Measurements from ENCODE around the gene RAB11FIP5. TPM values are rescaled to one million over a fixed set of nuclear protein-coding genes. Genes with fewer than 3 reads are reported as not detected.

The RAB11FIP5 gene
- total and polyA plus RNA-seq, 9 of the 15 experiments (the other 6 are each of a cell fraction or from before 2014, with no cell fraction given): 1.7 to 14.4 (median 6.4) TPM

- TF ChIP-seq CCNT2 (IDR thresholded peaks at IDR 0.05; ENCODE audit: borderline replicate concordance, extremely low read depth, insufficient read length, low read depth, low read length): no peak
- no peak for TF ChIP-seq PPARD (CRISPR knock-in tag; IDR thresholded peaks at IDR 0.05)
- no peak for TF ChIP-seq MCM2 (IDR thresholded peaks at IDR 0.05; ENCODE audit: low read depth)
- no peak for TF ChIP-seq ZNF311 (CRISPR knock-in tag; IDR thresholded peaks at IDR 0.05)
- no peak for TF ChIP-seq GATAD2B (IDR thresholded peaks at IDR 0.05; ENCODE audit: borderline replicate concordance)
- no peak for TF ChIP-seq U2AF2 (optimal IDR thresholded peaks at IDR 0.05; ENCODE audit: low read depth, low read length)
- TF ChIP-seq SMARCC2 (IDR thresholded peaks at IDR 0.05; ENCODE audit: low read depth): peak; percentile 57
- no peak for TF ChIP-seq DACH1 (IDR thresholded peaks at IDR 0.05; ENCODE audit: partially characterized antibody)
- 0 out of 2 replicates have a peak, but pooled peaks have one; percentile 35 for TF ChIP-seq NCOA1 (IDR thresholded peaks at IDR 0.05; ENCODE audit: low read depth)
- TF ChIP-seq, protein P1, sequence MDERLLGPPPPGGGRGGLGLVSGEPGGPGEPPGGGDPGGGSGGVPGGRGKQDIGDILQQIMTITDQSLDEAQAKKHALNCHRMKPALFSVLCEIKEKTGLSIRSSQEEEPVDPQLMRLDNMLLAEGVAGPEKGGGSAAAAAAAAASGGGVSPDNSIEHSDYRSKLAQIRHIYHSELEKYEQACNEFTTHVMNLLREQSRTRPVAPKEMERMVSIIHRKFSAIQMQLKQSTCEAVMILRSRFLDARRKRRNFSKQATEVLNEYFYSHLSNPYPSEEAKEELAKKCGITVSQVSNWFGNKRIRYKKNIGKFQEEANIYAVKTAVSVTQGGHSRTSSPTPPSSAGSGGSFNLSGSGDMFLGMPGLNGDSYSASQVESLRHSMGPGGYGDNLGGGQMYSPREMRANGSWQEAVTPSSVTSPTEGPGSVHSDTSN (CRISPR knock-in tag; IDR thresholded peaks at IDR 0.05; ENCODE audit: low read depth): no peak
- TF ChIP-seq, protein P1 (tag; conservative IDR thresholded peaks at IDR 0.05; ENCODE audit: low read depth): no peak
- TF ChIP-seq FOSL1 (tag; conservative IDR thresholded peaks at IDR 0.05): peak; percentile 91
- TF ChIP-seq NKRF (IDR thresholded peaks at IDR 0.05; ENCODE audit: borderline replicate concordance): no peak
- TF ChIP-seq FOXJ3 (CRISPR knock-in tag; IDR thresholded peaks at IDR 0.05): no peak
- TF ChIP-seq, protein P2, sequence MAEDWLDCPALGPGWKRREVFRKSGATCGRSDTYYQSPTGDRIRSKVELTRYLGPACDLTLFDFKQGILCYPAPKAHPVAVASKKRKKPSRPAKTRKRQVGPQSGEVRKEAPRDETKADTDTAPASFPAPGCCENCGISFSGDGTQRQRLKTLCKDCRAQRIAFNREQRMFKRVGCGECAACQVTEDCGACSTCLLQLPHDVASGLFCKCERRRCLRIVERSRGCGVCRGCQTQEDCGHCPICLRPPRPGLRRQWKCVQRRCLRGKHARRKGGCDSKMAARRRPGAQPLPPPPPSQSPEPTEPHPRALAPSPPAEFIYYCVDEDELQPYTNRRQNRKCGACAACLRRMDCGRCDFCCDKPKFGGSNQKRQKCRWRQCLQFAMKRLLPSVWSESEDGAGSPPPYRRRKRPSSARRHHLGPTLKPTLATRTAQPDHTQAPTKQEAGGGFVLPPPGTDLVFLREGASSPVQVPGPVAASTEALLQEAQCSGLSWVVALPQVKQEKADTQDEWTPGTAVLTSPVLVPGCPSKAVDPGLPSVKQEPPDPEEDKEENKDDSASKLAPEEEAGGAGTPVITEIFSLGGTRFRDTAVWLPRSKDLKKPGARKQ (CRISPR knock-in tag; IDR thresholded peaks at IDR 0.05): no peak
- TF ChIP-seq ZNF583 (CRISPR knock-in tag; IDR thresholded peaks at IDR 0.05): no peak
- TF ChIP-seq, protein P3, sequence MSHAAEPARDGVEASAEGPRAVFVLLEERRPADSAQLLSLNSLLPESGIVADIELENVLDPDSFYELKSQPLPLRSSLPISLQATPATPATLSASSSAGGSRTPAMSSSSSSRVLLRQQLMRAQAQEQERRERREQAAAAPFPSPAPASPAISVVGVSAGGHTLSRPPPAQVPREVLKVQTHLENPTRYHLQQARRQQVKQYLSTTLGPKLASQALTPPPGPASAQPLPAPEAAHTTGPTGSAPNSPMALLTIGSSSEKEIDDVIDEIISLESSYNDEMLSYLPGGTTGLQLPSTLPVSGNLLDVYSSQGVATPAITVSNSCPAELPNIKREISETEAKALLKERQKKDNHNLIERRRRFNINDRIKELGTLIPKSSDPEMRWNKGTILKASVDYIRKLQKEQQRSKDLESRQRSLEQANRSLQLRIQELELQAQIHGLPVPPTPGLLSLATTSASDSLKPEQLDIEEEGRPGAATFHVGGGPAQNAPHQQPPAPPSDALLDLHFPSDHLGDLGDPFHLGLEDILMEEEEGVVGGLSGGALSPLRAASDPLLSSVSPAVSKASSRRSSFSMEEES (CRISPR knock-in tag; IDR thresholded peaks at IDR 0.05): no peak
- no peak for TF ChIP-seq FOXJ2 (tag; IDR thresholded peaks at IDR 0.05)
- no peak for TF ChIP-seq IRF2 (CRISPR knock-in tag; IDR thresholded peaks at IDR 0.05)
- TF ChIP-seq SMAD3 (CRISPR knock-in tag; conservative IDR thresholded peaks at IDR 0.05): no peak
- TF ChIP-seq NR2F6 (CRISPR knock-in tag; IDR thresholded peaks at IDR 0.05): no peak
These were observed 48.6 kb downstream of the RAB11FIP5 start (continued) for GRCh38 chr2:73063909-73064875.
